ENCODE measurements around the gene RABL3. TPM values are rescaled to one million over a fixed set of nuclear protein-coding genes. Genes with fewer than 3 reads are reported as not detected.

RABL3 gene
- total RNA-seq, 1 experiment from 2014 or later: 13.9 TPM

DNA sequence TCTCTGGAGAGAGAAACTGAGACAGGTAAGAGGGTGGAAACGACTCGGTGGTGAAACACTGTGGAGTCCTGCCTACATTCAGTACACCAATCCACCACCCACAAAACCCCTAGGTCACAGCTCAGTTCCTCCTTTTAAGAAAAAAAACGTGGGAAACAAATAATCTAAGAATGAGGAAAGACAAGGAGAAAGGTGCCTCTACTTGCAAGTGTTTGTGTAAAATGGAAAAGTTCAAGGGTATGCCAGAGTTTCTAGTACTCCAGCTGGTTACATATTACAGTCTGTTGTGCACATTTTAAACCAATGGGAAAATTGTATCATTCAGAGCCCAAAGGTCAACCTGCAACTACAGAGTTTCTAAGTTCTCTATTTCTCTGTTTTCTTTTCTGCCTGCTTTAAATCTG, 92.5 kb downstream of the RABL3 start:
- no peak for DNase-seq
- Histone ChIP-seq H3K4me1 (no peaks in the 10 kb centered on the region), H3K9me3 (no peaks in the 10 kb centered on the region), H3K4me3 (ENCODE audit: low read depth, low read length) (no peak overlapping the region), H3K36me3 (ENCODE audit: control insufficient read depth, insufficient read depth, low read length) (peaks cover 4% of the 10 kb centered on the region), H3K27me3 (replicated peaks; ENCODE audit: control insufficient read depth, insufficient read depth, low read length) (no peaks in the 10 kb centered on the region)
- POLR2A ChIA-PET: no interaction called here
- TF ChIP-seq, protein P1, sequence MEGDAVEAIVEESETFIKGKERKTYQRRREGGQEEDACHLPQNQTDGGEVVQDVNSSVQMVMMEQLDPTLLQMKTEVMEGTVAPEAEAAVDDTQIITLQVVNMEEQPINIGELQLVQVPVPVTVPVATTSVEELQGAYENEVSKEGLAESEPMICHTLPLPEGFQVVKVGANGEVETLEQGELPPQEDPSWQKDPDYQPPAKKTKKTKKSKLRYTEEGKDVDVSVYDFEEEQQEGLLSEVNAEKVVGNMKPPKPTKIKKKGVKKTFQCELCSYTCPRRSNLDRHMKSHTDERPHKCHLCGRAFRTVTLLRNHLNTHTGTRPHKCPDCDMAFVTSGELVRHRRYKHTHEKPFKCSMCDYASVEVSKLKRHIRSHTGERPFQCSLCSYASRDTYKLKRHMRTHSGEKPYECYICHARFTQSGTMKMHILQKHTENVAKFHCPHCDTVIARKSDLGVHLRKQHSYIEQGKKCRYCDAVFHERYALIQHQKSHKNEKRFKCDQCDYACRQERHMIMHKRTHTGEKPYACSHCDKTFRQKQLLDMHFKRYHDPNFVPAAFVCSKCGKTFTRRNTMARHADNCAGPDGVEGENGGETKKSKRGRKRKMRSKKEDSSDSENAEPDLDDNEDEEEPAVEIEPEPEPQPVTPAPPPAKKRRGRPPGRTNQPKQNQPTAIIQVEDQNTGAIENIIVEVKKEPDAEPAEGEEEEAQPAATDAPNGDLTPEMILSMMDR (IDR thresholded peaks at IDR 0.05; ENCODE audit: insufficient read depth in 1 of 2, low read depth in 1 of 2, low read length in 1 of 2, severe bottlenecking in 1 of 2, unreplicated experiment in 1 of 2): no peak
- no peak overlapping the region for H3K4me3 Mint-ChIP-seq (ENCODE audit: unreplicated experiment)
- no peaks in the 10 kb centered on the region for H3K4me1 Mint-ChIP-seq (ENCODE audit: low read depth, unreplicated experiment)
- H3K9me3 Mint-ChIP-seq (ENCODE audit: unreplicated experiment): no peaks in the 10 kb centered on the region
- BruUV-seq (replicated peaks): no TSS peak
- no peak overlapping the region for H3K27ac Mint-ChIP-seq (ENCODE audit: unreplicated experiment)
- H3K27me3 Mint-ChIP-seq (ENCODE audit: insufficient read depth, unreplicated experiment): no peaks in the 10 kb centered on the region
- CTCF ChIA-PET: interaction anchor here (0.6 kb wide), 1 partner anchor 54 kb away, joined by 3 read pairs; the partner anchor contains the start of gene NDUFB4
- intact Hi-C loops (cut with micrococcal nuclease; ENCODE audit: unreplicated experiment): no loop called here
- H3K36me3 Mint-ChIP-seq (ENCODE audit: insufficient read depth, unreplicated experiment): peaks cover 27% of the 10 kb centered on the region

DNA sequence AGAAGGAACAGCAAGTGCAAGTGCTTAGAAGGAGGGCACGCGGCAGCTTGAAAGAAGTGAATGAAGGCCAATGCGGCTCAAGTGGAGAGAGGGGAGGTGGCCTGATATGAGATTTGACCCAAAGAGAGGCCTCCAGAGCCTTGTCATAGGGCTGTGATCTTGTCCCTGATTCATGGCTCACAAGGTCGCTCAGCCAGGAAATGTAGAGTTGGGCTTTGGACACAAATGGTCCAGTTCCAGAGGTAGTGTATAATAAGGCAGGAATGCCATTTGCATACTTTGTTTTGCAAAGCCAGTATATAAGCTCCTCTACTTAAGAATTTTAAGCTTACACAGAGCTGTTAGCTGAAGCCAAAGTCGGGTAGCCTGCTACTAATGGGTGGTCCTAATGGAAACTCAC, 94.0 kb downstream of the RABL3 start:
- Mint-ChIP-seq H3K27me3 (ENCODE audit: insufficient read depth, unreplicated experiment) (no peaks in the 10 kb centered on the region), H3K27ac (ENCODE audit: unreplicated experiment) (no peak overlapping the region), H3K4me3 (ENCODE audit: unreplicated experiment) (no peak overlapping the region), H3K36me3 (ENCODE audit: insufficient read depth, unreplicated experiment) (peaks cover 24% of the 10 kb centered on the region), H3K9me3 (ENCODE audit: unreplicated experiment) (no peaks in the 10 kb centered on the region), H3K4me1 (ENCODE audit: low read depth, unreplicated experiment) (no peaks in the 10 kb centered on the region)
- DNase-seq: no peak
- TF ChIP-seq, protein P1 (IDR thresholded peaks at IDR 0.05; ENCODE audit: insufficient read depth in 1 of 2, low read depth in 1 of 2, low read length in 1 of 2, severe bottlenecking in 1 of 2, unreplicated experiment in 1 of 2): no peak
- Histone ChIP-seq H3K36me3 (ENCODE audit: control insufficient read depth, insufficient read depth, low read length) (peaks cover 4% of the 10 kb centered on the region), H3K4me1 (no peaks in the 10 kb centered on the region), H3K9me3 (no peaks in the 10 kb centered on the region), H3K4me3 (ENCODE audit: low read depth, low read length) (no peak overlapping the region), H3K27me3 (replicated peaks; ENCODE audit: control insufficient read depth, insufficient read depth, low read length) (no peaks in the 10 kb centered on the region)
- CTCF ChIA-PET: no interaction called here
- POLR2A ChIA-PET: interaction anchor here (0.5 kb wide), 1 partner anchor 137 kb away, joined by 4 read pairs; no protein-coding TSS in a partner anchor
- intact Hi-C loops (cut with micrococcal nuclease; ENCODE audit: unreplicated experiment): no loop called here
- no TSS peak for BruUV-seq (replicated peaks)

DNA sequence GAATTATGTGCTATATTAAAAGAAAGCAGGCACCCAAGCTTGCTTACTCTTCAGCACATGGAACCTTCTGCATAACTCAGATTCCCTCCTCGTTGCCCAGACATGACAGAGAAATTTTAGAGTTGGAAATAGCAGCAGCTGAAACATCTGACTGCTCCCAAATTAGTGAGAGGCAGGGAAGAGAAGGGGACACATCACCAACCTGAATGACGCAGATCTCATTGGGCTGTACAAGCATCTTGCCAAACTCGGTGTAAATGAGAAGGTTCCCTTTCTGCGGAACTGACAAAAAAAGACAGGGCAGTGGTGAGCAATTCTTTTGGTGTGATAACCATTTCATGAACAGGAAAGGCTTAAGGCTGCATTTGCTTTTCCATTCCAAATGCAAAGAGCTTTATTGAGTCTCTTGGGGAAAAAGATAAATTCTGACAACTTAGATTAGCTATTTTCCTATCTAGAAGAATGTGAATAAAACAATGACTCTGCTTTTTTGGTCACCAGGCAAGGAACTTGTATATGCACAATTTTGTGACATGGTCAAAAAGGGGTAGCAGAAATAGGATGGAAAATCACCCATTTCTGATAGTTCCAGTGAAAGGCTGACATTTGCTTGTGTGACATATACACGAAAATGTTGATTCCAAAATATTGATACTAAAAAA, 95.4 kb downstream of the RABL3 start:
- no peaks in the 10 kb centered on the region for H3K27me3 ChIP-seq (replicated peaks; ENCODE audit: control insufficient read depth, insufficient read depth, low read length)
- TF ChIP-seq, protein P1 (IDR thresholded peaks at IDR 0.05; ENCODE audit: insufficient read depth in 1 of 2, low read depth in 1 of 2, low read length in 1 of 2, severe bottlenecking in 1 of 2, unreplicated experiment in 1 of 2): no peak
- no peak for DNase-seq
- Mint-ChIP-seq H3K27ac (ENCODE audit: unreplicated experiment) (no peak overlapping the region), H3K9me3 (ENCODE audit: unreplicated experiment) (no peaks in the 10 kb centered on the region), H3K4me1 (ENCODE audit: low read depth, unreplicated experiment) (no peaks in the 10 kb centered on the region), H3K27me3 (ENCODE audit: insufficient read depth, unreplicated experiment) (no peaks in the 10 kb centered on the region), H3K36me3 (ENCODE audit: insufficient read depth, unreplicated experiment) (peaks cover 23% of the 10 kb centered on the region), H3K4me3 (ENCODE audit: unreplicated experiment) (no peak overlapping the region)
- H3K9me3 ChIP-seq: no peaks in the 10 kb centered on the region
- no peak overlapping the region for H3K4me3 ChIP-seq (ENCODE audit: low read depth, low read length)
- ChIA-PET CTCF (no interaction called here), POLR2A (interaction anchor here (0.6 kb wide), 1 partner anchor 669 kb away, joined by 3 read pairs; no protein-coding TSS in a partner anchor)
- intact Hi-C loops (cut with micrococcal nuclease; ENCODE audit: unreplicated experiment): no loop called here
- peaks cover 4% of the 10 kb centered on the region for H3K36me3 ChIP-seq (ENCODE audit: control insufficient read depth, insufficient read depth, low read length)
- no peaks in the 10 kb centered on the region for H3K4me1 ChIP-seq
- BruUV-seq (replicated peaks): no TSS peak
